MM.1S (cell line): ENCODE results near the gene PDZD8.

Experiments
- EZH2 ChIP-seq: fragments of 300-600 bp; sonication (generic); optimal IDR thresholded peaks from 2 replicates; pipeline ENCODE3; 2017; ENCODE audit warnings: low read depth, mild to moderate bottlenecking, antibody characterized with exemption, low read length, mixed read lengths
- TF ChIP-seq, protein P1 (sequence below): fragments of 300-600 bp; sonication (generic); IDR thresholded peaks from 2 replicates; pipeline ENCODE4 v1.5.1; 2016; ENCODE audit warnings: antibody characterized with exemption, low read length, mixed read lengths

DNA sequence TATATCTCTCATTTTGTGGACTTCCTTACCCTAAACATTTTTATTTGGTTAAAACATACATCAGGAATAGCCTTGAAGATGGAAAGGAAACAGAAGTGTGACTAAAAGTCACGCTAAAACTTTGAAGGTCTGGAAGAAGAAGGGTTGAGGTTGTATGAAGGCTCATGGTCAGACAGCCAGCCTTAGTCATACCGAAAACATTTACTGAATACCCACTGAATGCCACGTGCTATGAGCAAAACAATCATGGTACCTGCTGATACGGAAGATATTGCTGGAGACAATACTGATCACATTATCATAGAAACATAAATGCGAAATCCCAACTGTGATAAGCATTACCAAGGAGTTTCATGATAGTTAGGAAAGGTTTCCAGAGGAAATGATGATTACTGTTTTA, 64.0 kb downstream of the PDZD8 start:
- TF ChIP-seq, protein P1, sequence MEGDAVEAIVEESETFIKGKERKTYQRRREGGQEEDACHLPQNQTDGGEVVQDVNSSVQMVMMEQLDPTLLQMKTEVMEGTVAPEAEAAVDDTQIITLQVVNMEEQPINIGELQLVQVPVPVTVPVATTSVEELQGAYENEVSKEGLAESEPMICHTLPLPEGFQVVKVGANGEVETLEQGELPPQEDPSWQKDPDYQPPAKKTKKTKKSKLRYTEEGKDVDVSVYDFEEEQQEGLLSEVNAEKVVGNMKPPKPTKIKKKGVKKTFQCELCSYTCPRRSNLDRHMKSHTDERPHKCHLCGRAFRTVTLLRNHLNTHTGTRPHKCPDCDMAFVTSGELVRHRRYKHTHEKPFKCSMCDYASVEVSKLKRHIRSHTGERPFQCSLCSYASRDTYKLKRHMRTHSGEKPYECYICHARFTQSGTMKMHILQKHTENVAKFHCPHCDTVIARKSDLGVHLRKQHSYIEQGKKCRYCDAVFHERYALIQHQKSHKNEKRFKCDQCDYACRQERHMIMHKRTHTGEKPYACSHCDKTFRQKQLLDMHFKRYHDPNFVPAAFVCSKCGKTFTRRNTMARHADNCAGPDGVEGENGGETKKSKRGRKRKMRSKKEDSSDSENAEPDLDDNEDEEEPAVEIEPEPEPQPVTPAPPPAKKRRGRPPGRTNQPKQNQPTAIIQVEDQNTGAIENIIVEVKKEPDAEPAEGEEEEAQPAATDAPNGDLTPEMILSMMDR: no peak
- no peak for TF ChIP-seq EZH2
